Panc1 (cell line): ENCODE results near the gene FBXO5. TPM values are rescaled to one million over a fixed set of nuclear protein-coding genes. Genes with fewer than 3 reads are reported as not detected.

Experiments used
- ATAC-seq: fragments of 200-7000 bp; cut with Tn5 transposase; 2 replicates; pipeline ENCODE4 v1.9.1; 2020; ENCODE audit warnings: mild to moderate bottlenecking, moderate library complexity
- BruUV-seq: library from RNA; stranded (reverse); fragments of 400-500 nt; replicated peaks from 2 replicates; lab custom pipeline; 2021; lab: Mats Ljungman, UMichigan
- CTCF ChIA-PET: fragments of 300-600 bp; sonication (Branson Sonifier 250); formaldehyde crosslinking; loops from one replicate; lab custom pipeline; 2022; ENCODE audit warnings: antibody characterized with exemption; lab: Charles Lee
- POLR2A ChIA-PET: fragments of 300-600 bp; sonication (Branson Sonifier 250); formaldehyde crosslinking; loops from one replicate; lab custom pipeline; 2022; ENCODE audit warnings: antibody characterized with exemption; lab: Charles Lee
- DNase-seq: peaks from one replicate; pipeline ENCODE4 v3.0.0-alpha.2; 2010; ENCODE audit warnings: low read depth, low spot score
- H3K27ac ChIP-seq: 2 replicates; pipeline ENCODE4 v1.5.1; 2011; ENCODE audit warnings: mild to moderate bottlenecking, low read length, inconsistent platforms
- H3K27me3 ChIP-seq: fragments of 200-500 bp; sonication (Bioruptor generic); 2 replicates; pipeline ENCODE4 v1.6.0; 2014; ENCODE audit warnings: low read length, inconsistent platforms; ENCODE audit not compliant: control insufficient read depth, insufficient read depth
- H3K36me3 ChIP-seq: fragments of 200-500 bp; sonication (Bioruptor generic); 2 replicates; pipeline ENCODE4 v1.5.1; 2014; ENCODE audit warnings: inconsistent platforms, mild to moderate bottlenecking, low read length, moderate library complexity; ENCODE audit not compliant: control insufficient read depth, insufficient read depth
- H3K4me1 ChIP-seq: 2 replicates; pipeline ENCODE4 v1.5.1; 2011; ENCODE audit warnings: inconsistent platforms, mild to moderate bottlenecking, low read length, moderate library complexity; ENCODE audit not compliant: control insufficient read depth, insufficient read depth
- H3K4me3 ChIP-seq, 2 experiments: 2 replicates each; pipeline ENCODE4 v1.5.1; 2011 to 2012; ENCODE audit warnings: low read depth in 2 of 2, low read length in 2 of 2, mild to moderate bottlenecking in 2 of 2, inconsistent platforms in 1 of 2, moderate library complexity in 1 of 2
- H3K9me3 ChIP-seq: fragments of 200-500 bp; sonication (Bioruptor generic); 2 replicates; pipeline ENCODE4 v1.5.1; 2014; ENCODE audit warnings: low read depth, mild to moderate bottlenecking, inconsistent platforms, low read length, moderate library complexity; ENCODE audit not compliant: control insufficient read depth, insufficient read depth
- POLR2AphosphoS5 ChIP-seq: IDR thresholded peaks from 2 replicates; pipeline ENCODE4 v1.6.1; 2012; ENCODE audit warnings: mild to moderate bottlenecking, low read depth, low read length, moderate library complexity
- SIN3A ChIP-seq: IDR thresholded peaks from 2 replicates; pipeline ENCODE4 v1.6.1; 2012; ENCODE audit warnings: low read depth, mild to moderate bottlenecking, low read length, moderate library complexity, borderline replicate concordance; ENCODE audit not compliant: insufficient read depth
- TCF7L2 ChIP-seq: IDR thresholded peaks from 2 replicates; pipeline ENCODE4 v1.6.1; 2011; ENCODE audit warnings: mild to moderate bottlenecking, low read depth, low read length, inconsistent platforms
- in situ Hi-C: cut with HindIII; loops from 2 replicates; pipeline ENCODE4 v1.10.0; 2016; ENCODE audit warnings: low sequenced_read_pairs, low pct_unique_long_range_greater_than_20kb
- intact Hi-C: fragments of 100-400 bp; cut with micrococcal nuclease; formaldehyde crosslinking; loops from one replicate; pipeline ENCODE4 v1.10.0; 2022; ENCODE audit not compliant: unreplicated experiment
- total RNA-seq: library from RNA; stranded (reverse); gene quantifications from one replicate; pipeline ENCODE4 v1.2.1, GENCODE V29; 2021; ENCODE audit not compliant: unreplicated experiment
- TF ChIP-seq, protein P1 (sequence below), 2 experiments: IDR thresholded peaks; 2 replicates each; pipeline ENCODE4 v1.6.1; 2011 to 2012; ENCODE audit warnings: low read depth in 2 of 2, control low read depth in 1 of 2, low read length in 1 of 2, mild to moderate bottlenecking in 1 of 2, moderate library complexity in 1 of 2; ENCODE audit not compliant: insufficient read depth in 1 of 2
- TF ChIP-seq, protein P2 (sequence below): fragments of 450-650 bp; IDR thresholded peaks from 2 replicates; pipeline ENCODE4 v1.5.1; 2017; ENCODE audit warnings: mild to moderate bottlenecking

The FBXO5 gene
- total RNA-seq, 1 experiment from 2014 or later = 33.6 TPM

DNA sequence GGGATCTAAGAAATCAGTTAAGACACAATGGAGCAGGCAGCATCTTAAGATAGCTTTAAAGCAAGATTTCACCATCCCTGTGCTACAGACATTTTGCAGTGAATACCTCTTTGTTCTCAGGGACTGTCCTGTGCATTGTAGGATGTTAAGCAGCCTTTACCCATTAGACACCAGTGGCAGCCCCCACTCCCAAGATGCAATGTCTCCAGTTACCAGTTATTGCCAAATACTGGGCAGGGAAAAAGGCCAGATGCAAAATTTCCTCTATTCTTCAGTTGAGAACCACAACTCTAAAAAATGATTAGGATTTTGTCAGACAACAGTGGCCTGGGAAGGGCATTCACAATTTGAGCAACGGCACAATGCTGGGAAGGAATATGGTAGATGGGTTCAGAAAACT is 6.1 kb downstream of the FBXO5 start:
- CTCF ChIA-PET = no interaction called here
- no TSS peak for BruUV-seq
- peaks cover 43% of the 10 kb centered on the region for H3K4me1 ChIP-seq
- no peaks in the 10 kb centered on the region for H3K9me3 ChIP-seq
- H3K4me3 ChIP-seq = no peak overlapping the region
- ATAC-seq = no peak
- peaks cover 66% of the 10 kb centered on the region for H3K36me3 ChIP-seq
- no peak for DNase-seq
- no peak for TF ChIP-seq POLR2AphosphoS5
- TF ChIP-seq TCF7L2 = no peak
- TF ChIP-seq, protein P1, sequence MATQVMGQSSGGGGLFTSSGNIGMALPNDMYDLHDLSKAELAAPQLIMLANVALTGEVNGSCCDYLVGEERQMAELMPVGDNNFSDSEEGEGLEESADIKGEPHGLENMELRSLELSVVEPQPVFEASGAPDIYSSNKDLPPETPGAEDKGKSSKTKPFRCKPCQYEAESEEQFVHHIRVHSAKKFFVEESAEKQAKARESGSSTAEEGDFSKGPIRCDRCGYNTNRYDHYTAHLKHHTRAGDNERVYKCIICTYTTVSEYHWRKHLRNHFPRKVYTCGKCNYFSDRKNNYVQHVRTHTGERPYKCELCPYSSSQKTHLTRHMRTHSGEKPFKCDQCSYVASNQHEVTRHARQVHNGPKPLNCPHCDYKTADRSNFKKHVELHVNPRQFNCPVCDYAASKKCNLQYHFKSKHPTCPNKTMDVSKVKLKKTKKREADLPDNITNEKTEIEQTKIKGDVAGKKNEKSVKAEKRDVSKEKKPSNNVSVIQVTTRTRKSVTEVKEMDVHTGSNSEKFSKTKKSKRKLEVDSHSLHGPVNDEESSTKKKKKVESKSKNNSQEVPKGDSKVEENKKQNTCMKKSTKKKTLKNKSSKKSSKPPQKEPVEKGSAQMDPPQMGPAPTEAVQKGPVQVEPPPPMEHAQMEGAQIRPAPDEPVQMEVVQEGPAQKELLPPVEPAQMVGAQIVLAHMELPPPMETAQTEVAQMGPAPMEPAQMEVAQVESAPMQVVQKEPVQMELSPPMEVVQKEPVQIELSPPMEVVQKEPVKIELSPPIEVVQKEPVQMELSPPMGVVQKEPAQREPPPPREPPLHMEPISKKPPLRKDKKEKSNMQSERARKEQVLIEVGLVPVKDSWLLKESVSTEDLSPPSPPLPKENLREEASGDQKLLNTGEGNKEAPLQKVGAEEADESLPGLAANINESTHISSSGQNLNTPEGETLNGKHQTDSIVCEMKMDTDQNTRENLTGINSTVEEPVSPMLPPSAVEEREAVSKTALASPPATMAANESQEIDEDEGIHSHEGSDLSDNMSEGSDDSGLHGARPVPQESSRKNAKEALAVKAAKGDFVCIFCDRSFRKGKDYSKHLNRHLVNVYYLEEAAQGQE (IDR thresholded peaks at IDR 0.05; ENCODE audit: insufficient read depth in 1 of 2, low read depth in 2 of 2, low read length in 1 of 2) = no peak
- no peak for TF ChIP-seq SIN3A
- TF ChIP-seq, protein P2, sequence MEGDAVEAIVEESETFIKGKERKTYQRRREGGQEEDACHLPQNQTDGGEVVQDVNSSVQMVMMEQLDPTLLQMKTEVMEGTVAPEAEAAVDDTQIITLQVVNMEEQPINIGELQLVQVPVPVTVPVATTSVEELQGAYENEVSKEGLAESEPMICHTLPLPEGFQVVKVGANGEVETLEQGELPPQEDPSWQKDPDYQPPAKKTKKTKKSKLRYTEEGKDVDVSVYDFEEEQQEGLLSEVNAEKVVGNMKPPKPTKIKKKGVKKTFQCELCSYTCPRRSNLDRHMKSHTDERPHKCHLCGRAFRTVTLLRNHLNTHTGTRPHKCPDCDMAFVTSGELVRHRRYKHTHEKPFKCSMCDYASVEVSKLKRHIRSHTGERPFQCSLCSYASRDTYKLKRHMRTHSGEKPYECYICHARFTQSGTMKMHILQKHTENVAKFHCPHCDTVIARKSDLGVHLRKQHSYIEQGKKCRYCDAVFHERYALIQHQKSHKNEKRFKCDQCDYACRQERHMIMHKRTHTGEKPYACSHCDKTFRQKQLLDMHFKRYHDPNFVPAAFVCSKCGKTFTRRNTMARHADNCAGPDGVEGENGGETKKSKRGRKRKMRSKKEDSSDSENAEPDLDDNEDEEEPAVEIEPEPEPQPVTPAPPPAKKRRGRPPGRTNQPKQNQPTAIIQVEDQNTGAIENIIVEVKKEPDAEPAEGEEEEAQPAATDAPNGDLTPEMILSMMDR = no peak
- intact Hi-C loops = no loop called here
- H3K27me3 ChIP-seq = no peaks in the 10 kb centered on the region
- POLR2A ChIA-PET = no interaction called here
- H3K27ac ChIP-seq = no peak overlapping the region
- in situ Hi-C loops = no loop called here

DNA sequence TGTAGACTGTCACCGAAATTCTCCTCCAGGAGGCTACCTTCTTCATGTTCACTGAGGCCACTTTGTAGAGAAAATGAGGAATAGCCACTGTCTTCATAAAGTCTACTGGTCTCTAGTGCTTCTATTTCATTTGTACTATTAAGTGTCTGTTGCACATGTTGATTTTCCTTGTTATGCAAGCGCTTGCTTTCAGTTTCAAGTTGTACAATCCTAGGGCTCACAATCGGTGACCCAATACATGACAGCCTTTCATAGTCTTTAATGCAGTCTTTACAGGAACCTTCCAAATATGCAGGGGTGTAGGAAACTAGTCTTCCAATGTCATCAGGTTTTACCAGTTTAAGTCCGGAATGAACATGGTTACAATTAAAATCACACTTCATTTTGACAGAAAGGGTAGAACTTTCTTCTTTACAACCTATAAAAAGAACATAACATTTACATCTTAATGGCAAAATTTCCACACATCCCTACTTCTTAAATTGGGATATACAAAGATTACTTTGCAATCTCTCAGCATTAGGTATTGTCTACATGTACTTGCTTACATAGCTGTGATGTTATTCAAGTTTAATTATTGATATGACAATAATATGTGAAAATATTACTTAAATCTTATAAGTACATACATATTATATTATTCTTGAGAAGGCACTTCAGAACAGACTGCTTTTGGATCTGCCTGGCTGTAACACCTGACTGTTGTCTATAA is 7.5 kb downstream of the FBXO5 start:
- Histone ChIP-seq H3K4me3 (no peak overlapping the region), H3K9me3 (no peaks in the 10 kb centered on the region), H3K36me3 (peaks cover 76% of the 10 kb centered on the region), H3K27me3 (no peaks in the 10 kb centered on the region), H3K4me1 (peaks cover 36% of the 10 kb centered on the region), H3K27ac (0 out of 2 replicates have a peak overlapping the region, but pooled peaks have one; percentile 23)
- in situ Hi-C loops = no loop called here
- no peak for DNase-seq
- intact Hi-C loops = no loop called here
- ChIA-PET POLR2A (no interaction called here), CTCF (no interaction called here)
- TF ChIP-seq, protein P2 = no peak
- TF ChIP-seq POLR2AphosphoS5 = 0 out of 2 replicates have a peak, but pooled peaks have one; percentile 4
- ATAC-seq = no peak
- BruUV-seq = no TSS peak
